ENCODE measurements around the gene ANKIB1. TPM values are rescaled to one million over a fixed set of nuclear protein-coding genes. Genes with fewer than 3 reads are reported as not detected.

Gene ANKIB1
- total RNA-seq, 6 experiments from 2014 or later = 9.3 to 20.8 (median 15.0) TPM

GRCh38 chr7:92360387-92360786 lies 114.6 kb downstream of the ANKIB1 start:
- Histone ChIP-seq H3K4me1 (no peaks in the 10 kb centered on the region), H3K27me3 (no peaks in the 10 kb centered on the region), H3K36me3 (no peaks in the 10 kb centered on the region), H3K27ac (no peak overlapping the region), H3K4me3 (no peak overlapping the region), H3K9me3 (no peaks in the 10 kb centered on the region)
- TF ChIP-seq CTCF (IDR thresholded peaks at IDR 0.05) (no peak), POLR2A (IDR thresholded peaks at IDR 0.05) (no peak)
- no peak for ATAC-seq
- intact Hi-C loops (cut with DNase I) = no loop called here
- no peak for DNase-seq
- WGBS (ENCODE audit: insufficient coverage, low coverage, low lambda C conversion rate, missing lambda C conversion rate) = 80% methylated on average over 1 of the region's 1 CpG

- ATAC-seq (no peak), DNase-seq (no peak)
- TF ChIP-seq POLR2A (IDR thresholded peaks at IDR 0.05) = no peak
- no peak for TF ChIP-seq CTCF (IDR thresholded peaks at IDR 0.05)
- Histone ChIP-seq H3K9me3 (no peaks in the 10 kb centered on the region), H3K27ac (no peak overlapping the region), H3K4me3 (no peak overlapping the region), H3K4me1 (no peaks in the 10 kb centered on the region), H3K36me3 (no peaks in the 10 kb centered on the region), H3K27me3 (no peaks in the 10 kb centered on the region)
- 33% methylated on average over 2 of the region's 2 CpGs for WGBS (ENCODE audit: insufficient coverage, low coverage, low lambda C conversion rate, missing lambda C conversion rate)
- intact Hi-C loops (cut with DNase I) = no loop called here
Measured at GRCh38 chr7:92362131-92362530, 116.4 kb downstream of the ANKIB1 start.

- no peaks in the 10 kb centered on the region for H3K27me3 ChIP-seq
- TF ChIP-seq CTCF (IDR thresholded peaks at IDR 0.05) = no peak
- TF ChIP-seq POLR2A (IDR thresholded peaks at IDR 0.05) = no peak
- no peaks in the 10 kb centered on the region for H3K4me1 ChIP-seq
- WGBS (ENCODE audit: insufficient coverage, low coverage, low lambda C conversion rate, missing lambda C conversion rate) = 67% methylated on average over 2 of the region's 2 CpGs
- intact Hi-C loops (cut with DNase I) = no loop called here
- DNase-seq (no peak), ATAC-seq (no peak)
- H3K4me3 ChIP-seq = no peak overlapping the region
- H3K27ac ChIP-seq = no peak overlapping the region
- H3K9me3 ChIP-seq = no peaks in the 10 kb centered on the region
- peaks cover 0 to 3% (median 0%) of the 10 kb centered on the region in 4 donors for H3K36me3 ChIP-seq
Measured at GRCh38 chr7:92366730-92367129, 121.0 kb downstream of the ANKIB1 start.

- WGBS (ENCODE audit: insufficient coverage, low coverage, low lambda C conversion rate, missing lambda C conversion rate) = 89% methylated on average over 1 of the region's 1 CpG
- no peak overlapping the region for H3K27ac ChIP-seq
- H3K4me3 ChIP-seq = no peak overlapping the region
- H3K9me3 ChIP-seq = no peaks in the 10 kb centered on the region
- H3K36me3 ChIP-seq = peaks cover 0 to 6% (median 0%) of the 10 kb centered on the region in 4 donors
- no peak for DNase-seq
- no peak for ATAC-seq
- H3K4me1 ChIP-seq = no peaks in the 10 kb centered on the region
- intact Hi-C loops (cut with DNase I) = no loop called here
- TF ChIP-seq POLR2A (IDR thresholded peaks at IDR 0.05) = no peak
- no peaks in the 10 kb centered on the region for H3K27me3 ChIP-seq
Measured at GRCh38 chr7:92368741-92369140, 123.0 kb downstream of the ANKIB1 start.

GRCh38 chr7:92375013-92375412 lies 129.2 kb downstream of the ANKIB1 start:
- ATAC-seq = no peak
- TF ChIP-seq POLR2A (IDR thresholded peaks at IDR 0.05) (no peak), CTCF (IDR thresholded peaks at IDR 0.05) (no peak)
- Histone ChIP-seq H3K4me1 (no peaks in the 10 kb centered on the region), H3K27me3 (no peaks in the 10 kb centered on the region), H3K36me3 (peaks cover 0 to 6% (median 0%) of the 10 kb centered on the region in 4 donors), H3K9me3 (no peaks in the 10 kb centered on the region), H3K4me3 (no peak overlapping the region), H3K27ac (no peak overlapping the region)
- intact Hi-C loops (cut with DNase I) = no loop called here
- DNase-seq = no peak
